Cardiac muscle cell (in vitro differentiated cells and primary cell): ENCODE results near the gene MEX3A. TPM values are rescaled to one million over a fixed set of nuclear protein-coding genes. Genes with fewer than 3 reads are reported as not detected.
A peak's percentile ranks its signal among the peaks of the same experiment; 100 is the strongest.

Experiments
- DNase-seq, 2 donors: peaks; one replicate each; pipeline versions ENCODE4 v3.0.0 to v3.0.0-alpha.2; 2010 to 2017; ENCODE audit warnings: low read depth in 1 of 2, low spot score in 1 of 2
- H3K27ac ChIP-seq: fragments of 200-600 bp; sonication (generic); 2 replicates; pipeline ENCODE4 v1.5.1; 2016
- H3K27me3 ChIP-seq: fragments of 200-600 bp; sonication (generic); 2 replicates; pipeline ENCODE4 v1.6.0; 2016; ENCODE audit warnings: control low read depth
- H3K36me3 ChIP-seq: fragments of 200-600 bp; sonication (generic); 2 replicates; pipeline ENCODE4 v1.5.1; 2016; ENCODE audit warnings: control low read depth
- H3K4me1 ChIP-seq: fragments of 200-600 bp; sonication (generic); 2 replicates; pipeline ENCODE4 v1.8.1; 2017; ENCODE audit warnings: low read depth, mild to moderate bottlenecking, mixed run types
- H3K4me3 ChIP-seq: fragments of 200-600 bp; sonication (generic); 2 replicates; pipeline ENCODE4 v1.5.1; 2016; ENCODE audit warnings: mild to moderate bottlenecking
- H3K9me3 ChIP-seq: fragments of 200-600 bp; sonication (generic); 2 replicates; pipeline ENCODE4 v1.5.1; 2017; ENCODE audit warnings: low read depth, mild to moderate bottlenecking, control low read depth
- polyA plus RNA-seq: library from polyadenylated mRNA; unstranded; fragments of >200 nt; fragmentation: Nextera tagmentation; extraction: Ambion mirVana; gene quantifications from 2 replicates; pipeline ENCODE4 v1.2.1, GENCODE V29; 2016
- total RNA-seq: library from RNA; depleted of rRNA; stranded (reverse); fragments of >200 nt; gene quantifications from 2 replicates; pipeline ENCODE4 v1.2.3, GENCODE V29; 2016
- TF ChIP-seq, protein P1 (sequence below): IDR thresholded peaks from 2 replicates; pipeline ENCODE4 v1.5.1; 2012; ENCODE audit warnings: low read depth, mild to moderate bottlenecking, low read length

MEX3A gene
- total and polyA plus RNA-seq, 2 experiments from 2014 or later, result 17.2 to 58.6 TPM

DNA sequence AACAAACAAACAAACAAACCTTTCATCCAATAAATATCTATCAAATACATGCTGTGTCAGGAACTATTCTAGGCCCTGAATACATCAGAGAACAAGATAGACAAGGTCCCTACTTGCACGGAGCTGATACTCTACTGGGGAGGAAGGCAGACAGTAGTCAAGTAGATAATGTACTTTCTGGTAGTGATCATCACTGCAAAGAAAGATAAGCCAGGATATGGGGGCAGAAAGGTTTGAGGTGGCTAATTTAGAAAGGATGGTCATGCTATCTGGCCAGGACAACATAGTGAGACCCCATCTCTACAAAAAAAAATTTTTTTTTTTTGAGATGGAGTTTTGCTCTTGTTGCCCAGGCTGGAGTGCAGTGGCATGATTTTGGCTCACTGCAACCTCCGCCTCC lies 9.3 kb upstream of the MEX3A start:
- H3K27ac ChIP-seq, result no peak overlapping the region
- peaks cover 15% of the 10 kb centered on the region for H3K4me1 ChIP-seq
- TF ChIP-seq, protein P1, sequence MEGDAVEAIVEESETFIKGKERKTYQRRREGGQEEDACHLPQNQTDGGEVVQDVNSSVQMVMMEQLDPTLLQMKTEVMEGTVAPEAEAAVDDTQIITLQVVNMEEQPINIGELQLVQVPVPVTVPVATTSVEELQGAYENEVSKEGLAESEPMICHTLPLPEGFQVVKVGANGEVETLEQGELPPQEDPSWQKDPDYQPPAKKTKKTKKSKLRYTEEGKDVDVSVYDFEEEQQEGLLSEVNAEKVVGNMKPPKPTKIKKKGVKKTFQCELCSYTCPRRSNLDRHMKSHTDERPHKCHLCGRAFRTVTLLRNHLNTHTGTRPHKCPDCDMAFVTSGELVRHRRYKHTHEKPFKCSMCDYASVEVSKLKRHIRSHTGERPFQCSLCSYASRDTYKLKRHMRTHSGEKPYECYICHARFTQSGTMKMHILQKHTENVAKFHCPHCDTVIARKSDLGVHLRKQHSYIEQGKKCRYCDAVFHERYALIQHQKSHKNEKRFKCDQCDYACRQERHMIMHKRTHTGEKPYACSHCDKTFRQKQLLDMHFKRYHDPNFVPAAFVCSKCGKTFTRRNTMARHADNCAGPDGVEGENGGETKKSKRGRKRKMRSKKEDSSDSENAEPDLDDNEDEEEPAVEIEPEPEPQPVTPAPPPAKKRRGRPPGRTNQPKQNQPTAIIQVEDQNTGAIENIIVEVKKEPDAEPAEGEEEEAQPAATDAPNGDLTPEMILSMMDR, result no peak
- H3K36me3 ChIP-seq, result peaks cover 5% of the 10 kb centered on the region
- H3K4me3 ChIP-seq, result no peak overlapping the region
- no peaks in the 10 kb centered on the region for H3K9me3 ChIP-seq
- DNase-seq, result no peak
- H3K27me3 ChIP-seq, result no peaks in the 10 kb centered on the region

DNA sequence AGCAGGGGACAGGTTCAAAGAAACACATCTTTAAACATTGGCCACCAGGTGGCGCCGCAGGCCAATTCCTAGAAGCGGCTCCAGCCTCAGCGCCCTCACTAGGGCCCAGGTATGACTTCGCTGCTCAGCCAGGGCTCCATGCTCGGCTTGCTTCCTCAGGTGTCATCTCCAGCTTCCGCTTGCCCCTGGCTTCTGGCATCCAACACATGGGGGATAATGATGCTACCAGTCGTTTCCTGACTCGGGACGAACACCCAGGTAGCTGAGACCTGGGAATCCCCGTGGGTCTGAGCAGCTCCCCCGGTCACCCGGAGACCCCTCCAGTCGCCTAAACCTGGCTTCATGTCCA lies 8.5 kb upstream of the MEX3A start:
- peak; percentile 84 to 92 for DNase-seq
- H3K4me3 ChIP-seq, result no peak overlapping the region
- no peaks in the 10 kb centered on the region for H3K27me3 ChIP-seq
- peaks cover 5% of the 10 kb centered on the region for H3K36me3 ChIP-seq
- TF ChIP-seq, protein P1, result peak; percentile 70
- H3K4me1 ChIP-seq, result peaks cover 23% of the 10 kb centered on the region
- no peak overlapping the region for H3K27ac ChIP-seq
- no peaks in the 10 kb centered on the region for H3K9me3 ChIP-seq

DNA sequence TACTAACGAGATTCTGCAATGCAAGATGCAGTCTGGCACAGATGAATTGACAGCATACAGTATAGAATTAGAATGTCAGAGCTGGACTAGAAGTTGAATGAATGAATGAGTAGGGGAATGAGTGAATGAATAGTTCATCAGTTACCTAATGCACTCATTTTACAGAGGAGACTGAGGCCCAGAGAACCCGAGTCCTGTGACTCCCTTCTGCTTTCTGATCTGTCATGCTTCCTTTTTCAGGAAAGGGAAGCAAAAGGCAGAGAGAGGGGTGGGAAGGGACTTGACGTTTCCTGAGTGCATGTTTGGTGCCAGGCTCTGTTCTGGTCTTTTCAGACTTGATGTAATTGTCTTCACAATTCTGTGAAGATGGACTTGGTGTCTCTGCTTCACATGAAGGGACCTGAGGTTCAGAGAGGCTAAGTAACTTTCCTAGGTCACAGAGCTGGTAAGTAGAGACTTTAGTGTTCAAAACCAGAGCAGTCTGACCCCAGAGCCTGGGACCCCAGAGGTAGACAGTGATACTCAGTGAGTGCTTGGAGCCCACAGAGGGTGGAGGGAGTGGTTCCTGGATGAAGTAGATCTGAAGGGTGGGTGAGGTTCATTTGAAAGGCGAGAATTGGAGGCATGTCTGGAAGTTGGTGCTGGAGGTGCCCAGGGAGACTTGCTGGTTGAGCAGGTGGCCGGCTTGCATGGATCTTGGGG lies 8.0 kb upstream of the MEX3A start:
- DNase-seq, result no peak
- H3K36me3 ChIP-seq, result peaks cover 5% of the 10 kb centered on the region
- H3K27ac ChIP-seq, result peak overlapping the region; percentile 49
- TF ChIP-seq, protein P1, result no peak
- peaks cover 28% of the 10 kb centered on the region for H3K4me1 ChIP-seq
- no peak overlapping the region for H3K4me3 ChIP-seq
- no peaks in the 10 kb centered on the region for H3K27me3 ChIP-seq
- H3K9me3 ChIP-seq, result no peaks in the 10 kb centered on the region

DNA sequence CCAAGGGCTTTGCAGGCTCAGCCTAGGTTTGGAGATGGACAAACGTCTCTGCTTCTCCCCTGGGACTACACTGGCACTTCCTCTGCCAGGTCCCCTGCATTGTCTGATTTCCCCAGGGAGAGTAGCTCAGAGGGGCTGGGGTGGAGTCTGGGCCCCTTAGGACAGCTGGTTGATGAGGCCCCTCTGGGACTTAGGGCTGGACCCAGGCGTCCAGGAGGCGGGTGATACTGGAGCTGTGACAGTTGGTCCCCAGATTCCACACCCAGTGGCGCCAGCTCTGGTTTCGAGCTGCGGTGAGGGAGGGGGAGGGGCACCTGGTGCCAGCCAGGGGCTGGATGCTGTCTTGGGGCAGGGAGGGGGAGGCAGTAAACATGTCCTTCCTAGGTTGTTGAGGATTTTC lies 7.4 kb upstream of the MEX3A start:
- Histone ChIP-seq H3K36me3 (peaks cover 5% of the 10 kb centered on the region), H3K4me1 (peaks cover 32% of the 10 kb centered on the region), H3K4me3 (no peak overlapping the region), H3K27me3 (no peaks in the 10 kb centered on the region), H3K27ac (peak overlapping the region; percentile 49), H3K9me3 (no peaks in the 10 kb centered on the region)
- TF ChIP-seq, protein P1, result no peak
- no peak for DNase-seq

DNA sequence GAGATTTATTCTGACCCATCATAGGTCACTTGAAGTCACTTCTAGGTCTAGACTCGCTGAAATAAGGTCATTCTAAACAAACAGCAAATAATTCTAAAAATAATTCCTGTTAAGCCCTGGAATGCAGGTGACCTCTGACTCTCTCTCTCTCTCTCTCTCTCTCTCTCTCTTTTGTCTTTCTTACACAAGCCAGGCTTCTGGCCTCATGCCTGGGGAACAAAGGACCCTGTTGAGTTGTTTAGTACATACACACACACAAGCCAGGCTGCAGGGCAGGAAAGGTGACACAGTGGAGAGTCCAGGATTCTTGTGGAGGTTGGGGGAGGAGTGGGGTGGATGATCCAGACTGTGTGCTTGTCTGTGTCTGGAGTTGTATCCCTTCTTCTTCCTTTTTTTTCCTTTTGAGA lies 4.0 kb upstream of the MEX3A start:
- Histone ChIP-seq H3K27ac (peak overlapping the region; percentile 92), H3K9me3 (no peaks in the 10 kb centered on the region), H3K27me3 (no peaks in the 10 kb centered on the region), H3K4me1 (peaks cover 42% of the 10 kb centered on the region), H3K4me3 (no peak overlapping the region), H3K36me3 (no peaks in the 10 kb centered on the region)
- peak; percentile 78 to 81 for DNase-seq
- TF ChIP-seq, protein P1, result no peak
